GM21515 (cell line): ENCODE results near the gene CDH23.

Experiments
- ATAC-seq: cut with Tn5 transposase; IDR thresholded peaks from one replicate; pipeline ENCODE4 v1.9.1; 2021; ENCODE audit not compliant: unreplicated experiment

CDH23 gene

DNA sequence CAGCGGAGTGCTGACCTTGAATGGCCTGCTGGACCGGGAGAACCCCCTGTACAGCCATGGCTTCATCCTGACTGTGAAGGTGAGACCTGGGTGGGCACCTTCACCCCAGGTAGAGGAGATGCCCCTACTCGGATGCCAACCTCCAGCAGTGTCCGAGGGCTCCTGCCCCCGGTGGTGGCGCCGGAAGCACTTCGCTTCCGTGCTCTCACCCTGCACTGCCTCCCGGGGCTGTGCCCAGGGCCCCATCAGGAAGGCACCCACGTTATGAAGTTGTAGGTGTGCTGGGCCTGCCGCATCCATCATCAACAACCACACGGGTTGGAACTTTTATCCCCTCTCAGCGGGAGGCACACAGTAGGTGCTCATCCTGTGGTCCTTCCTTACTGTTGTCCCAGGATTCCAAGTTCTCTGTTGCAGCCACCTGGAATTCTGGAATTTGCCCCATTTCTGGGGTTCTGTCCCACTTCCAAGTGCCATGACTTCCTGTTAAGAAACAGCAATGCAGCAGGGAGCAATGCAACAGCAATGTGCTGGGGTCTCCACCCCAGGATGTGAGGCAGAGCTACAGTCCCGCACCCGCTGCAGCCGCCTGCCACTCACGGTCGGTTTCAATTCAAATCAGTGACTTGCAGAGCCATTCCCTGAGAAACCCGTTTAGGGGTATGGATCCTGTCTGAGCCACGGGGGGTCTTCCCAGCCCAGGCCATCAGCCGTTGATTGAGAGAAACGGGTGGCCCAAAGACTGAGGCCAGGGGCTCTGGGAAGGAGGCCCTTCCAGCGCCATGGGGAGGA is 219.0 kb downstream of the CDH23 start:
- ATAC-seq, result no peak

- ATAC-seq, result no peak
These were observed 220.3 kb downstream of the CDH23 start for GRCh38 chr10:71616817-71617654.

DNA sequence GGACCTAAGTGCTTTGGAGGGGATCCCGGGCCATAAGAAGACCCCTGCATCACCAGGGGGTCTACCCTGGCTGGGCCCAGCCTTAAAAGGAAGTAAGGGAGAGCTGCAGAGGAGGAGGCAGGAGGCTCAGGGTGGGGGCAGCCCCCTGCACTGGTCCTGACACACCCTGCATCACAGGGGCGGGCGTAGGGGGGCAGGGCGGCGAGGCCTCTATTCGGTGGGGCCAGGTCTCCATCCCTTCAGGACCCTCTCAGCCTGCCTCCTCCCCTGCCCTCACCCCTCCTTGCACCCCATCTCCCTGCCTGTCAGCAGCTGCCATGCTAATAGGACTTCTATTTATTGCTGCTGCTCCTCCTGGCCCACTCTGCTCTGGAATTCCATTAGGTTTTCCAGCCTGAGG is 221.5 kb downstream of the CDH23 start:
- no peak for ATAC-seq

GRCh38 chr10:71618598-71618997 is 221.9 kb downstream of the CDH23 start:
- no peak for ATAC-seq

DNA sequence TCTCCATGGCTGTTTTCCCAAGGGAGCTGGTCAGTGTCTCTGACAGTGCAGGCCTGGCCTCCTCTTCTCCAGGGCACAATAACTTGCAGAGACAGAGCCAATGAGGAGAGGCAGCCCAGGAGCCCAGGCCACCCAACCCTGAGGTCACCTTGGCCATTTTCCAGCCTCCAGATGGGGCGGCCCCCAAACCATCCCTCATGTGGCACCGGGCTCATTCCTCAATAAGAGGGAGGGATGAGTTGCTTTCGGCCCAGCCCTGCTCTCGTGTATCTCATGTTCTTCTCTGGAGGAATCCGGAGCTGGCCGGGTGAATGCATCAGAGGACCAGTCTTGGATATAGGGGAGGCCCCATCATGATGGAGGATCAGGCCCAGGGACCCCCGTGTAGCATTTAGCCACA is 223.9 kb downstream of the CDH23 start:
- ATAC-seq, result no peak

DNA sequence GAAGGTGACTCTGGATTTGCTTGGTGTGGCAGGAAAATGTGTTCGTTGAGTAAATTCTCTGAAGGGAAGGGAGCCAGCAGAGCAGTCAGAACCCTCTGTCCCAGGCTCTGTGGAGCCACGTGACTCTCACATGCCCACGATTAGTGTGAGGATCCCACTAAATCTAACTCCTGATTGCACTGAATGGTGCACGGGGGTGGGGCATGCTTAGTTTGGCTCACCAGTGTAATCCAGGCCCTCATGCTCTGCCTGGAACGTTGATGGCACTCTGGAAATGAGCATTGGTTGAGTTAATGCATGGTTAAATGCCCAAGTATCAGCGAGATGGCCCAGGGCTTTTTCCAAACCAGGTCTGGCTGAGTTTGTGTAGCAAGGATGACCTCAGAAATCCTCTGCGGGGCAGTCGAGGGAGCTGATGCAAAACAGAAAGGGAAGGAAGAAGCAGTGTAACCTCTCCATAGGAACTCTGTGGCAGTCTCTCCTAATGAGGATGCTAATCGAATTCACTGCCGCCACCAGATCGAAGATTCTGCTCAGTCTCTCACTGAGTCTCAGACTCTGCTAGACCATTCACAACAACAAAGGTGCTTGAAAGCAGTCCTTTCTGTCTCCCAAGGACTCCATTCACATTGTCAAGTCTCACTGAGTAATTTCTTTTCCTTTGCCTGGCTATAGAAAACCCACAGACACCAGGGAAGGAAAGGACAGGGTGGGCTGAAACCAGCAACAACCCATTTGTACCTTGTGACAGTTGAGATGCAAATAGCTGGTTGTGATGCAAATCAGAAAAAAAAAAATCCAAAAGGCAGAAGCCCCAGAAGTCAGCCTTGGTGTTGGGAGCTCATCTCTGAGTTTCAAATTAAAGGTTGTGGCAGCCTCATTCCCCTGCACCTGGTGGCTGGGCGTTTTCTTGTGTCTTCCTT is 224.8 kb downstream of the CDH23 start:
- ATAC-seq, result no peak

GRCh38 chr10:71622154-71622526 is 225.4 kb downstream of the CDH23 start:
- no peak for ATAC-seq

GRCh38 chr10:71622616-71623015 is 225.9 kb downstream of the CDH23 start:
- ATAC-seq, result no peak

- no peak for ATAC-seq
These were observed 226.6 kb downstream of the CDH23 start for GRCh38 chr10:71623098-71623985.

DNA sequence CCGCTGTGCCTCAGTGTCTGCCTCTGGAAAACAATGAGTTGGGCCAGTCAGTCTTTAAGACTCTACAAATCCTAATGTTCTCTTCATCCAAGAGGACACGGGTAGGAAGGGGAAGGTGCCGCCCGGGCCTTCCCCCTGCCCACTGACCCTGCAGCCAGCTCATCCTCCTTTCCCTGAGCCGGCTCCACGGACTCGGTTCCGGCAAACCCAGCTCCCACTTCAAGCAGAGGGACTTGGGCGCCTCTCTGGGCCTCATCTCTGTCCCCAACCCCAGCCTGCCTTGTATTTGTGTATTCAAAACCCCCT is 227.2 kb downstream of the CDH23 start:
- no peak for ATAC-seq

GRCh38 chr10:71625445-71626175 is 228.9 kb downstream of the CDH23 start:
- no peak for ATAC-seq

GRCh38 chr10:71627230-71627939 is 230.7 kb downstream of the CDH23 start:
- ATAC-seq, result no peak

- no peak for ATAC-seq
These were observed 231.2 kb downstream of the CDH23 start for GRCh38 chr10:71627956-71628355.

DNA sequence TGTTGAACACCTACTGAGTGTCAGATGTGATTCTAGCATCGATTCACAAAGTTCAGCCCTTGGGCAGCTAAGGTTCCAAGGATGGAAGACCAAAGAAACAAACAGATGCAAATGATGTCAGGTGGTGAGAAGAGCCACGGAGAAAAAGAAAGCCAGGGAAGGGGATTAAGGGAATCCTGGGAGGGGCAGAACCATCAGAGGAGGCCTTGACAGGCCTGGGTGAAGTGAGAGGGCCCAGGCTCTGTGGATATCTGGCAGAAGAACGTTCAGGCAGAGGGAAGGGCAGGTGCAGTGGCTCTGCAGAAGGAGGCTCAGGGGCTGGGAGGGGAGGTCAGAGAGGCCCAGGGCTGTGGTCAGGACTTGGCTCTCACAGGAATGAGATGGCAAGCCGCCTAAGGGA is 232.4 kb downstream of the CDH23 start:
- no peak for ATAC-seq

DNA sequence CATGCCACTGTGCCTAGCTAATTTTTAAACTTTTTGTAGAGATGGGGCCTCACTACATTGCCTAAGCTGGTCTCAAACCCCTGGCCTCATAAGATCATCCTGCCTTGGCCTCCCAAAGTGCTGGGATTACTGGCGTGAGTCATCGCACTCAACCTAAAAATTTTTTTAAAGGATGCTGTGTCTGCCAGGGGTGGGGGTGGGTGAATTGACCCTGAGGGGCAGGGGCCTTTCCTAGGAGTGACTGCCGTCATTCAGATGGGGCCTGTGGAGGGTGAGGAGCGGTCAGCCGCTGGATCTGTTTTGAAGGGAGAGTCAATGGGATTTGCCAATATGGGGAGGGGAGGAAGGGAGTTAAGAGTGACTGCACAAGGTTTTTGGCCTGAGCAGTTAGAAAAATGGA is 233.4 kb downstream of the CDH23 start:
- no peak for ATAC-seq

DNA sequence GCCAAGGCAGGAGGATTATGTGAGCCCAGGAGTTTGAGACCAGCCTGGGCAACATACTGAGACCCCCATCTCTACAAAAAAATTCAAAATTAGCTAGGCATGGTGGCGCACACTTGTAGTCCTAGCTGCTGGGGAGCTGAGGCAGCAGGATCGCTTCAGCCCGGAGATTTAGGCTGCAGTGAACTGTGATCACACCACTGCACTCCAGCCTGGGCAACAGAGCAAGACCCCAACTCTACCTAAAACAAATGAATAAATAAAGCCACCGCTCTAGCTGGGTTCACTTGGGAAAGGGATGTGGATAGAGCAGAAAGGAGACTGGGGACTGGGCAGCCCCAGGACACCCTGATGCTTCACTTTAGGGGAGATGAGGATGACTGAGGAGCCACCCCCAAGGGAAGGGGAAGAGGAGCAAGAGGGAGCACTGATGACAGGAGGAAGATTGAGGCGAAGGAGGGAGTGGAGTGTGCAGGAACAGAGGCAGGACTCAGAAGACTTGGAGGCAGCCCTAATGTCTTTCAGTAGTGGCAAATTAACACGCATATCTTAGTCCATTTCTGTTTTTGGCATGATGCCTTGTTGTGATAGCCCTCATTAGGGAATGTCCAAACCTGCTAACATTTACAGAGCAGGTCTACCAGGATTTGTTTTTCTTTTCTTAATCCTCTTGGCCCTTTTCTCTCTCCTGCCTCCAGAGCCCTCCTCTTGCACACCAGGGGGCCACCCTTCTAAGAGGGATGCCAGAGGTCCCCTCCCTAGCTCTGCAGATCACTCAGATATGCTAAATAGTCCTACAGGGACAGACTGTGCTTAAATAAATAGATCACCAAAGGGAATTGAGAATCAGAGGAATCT is 234.5 kb downstream of the CDH23 start:
- ATAC-seq, result no peak

GRCh38 chr10:71632200-71632820 is 235.6 kb downstream of the CDH23 start:
- no peak for ATAC-seq
